Endothelial cell of umbilical vein (primary cell): ENCODE results near the gene PARD3B. TPM values are rescaled to one million over a fixed set of nuclear protein-coding genes. Genes with fewer than 3 reads are reported as not detected.

Experiments used
- BruUV-seq: library from RNA; stranded (reverse); fragments of 400-500 nt; replicated peaks from 2 replicates; lab custom pipeline; 2021; lab: Mats Ljungman, UMichigan
- CTCF ChIA-PET: fragments of 300-600, 350-600 bp; sonication (Branson Sonifier 250); formaldehyde crosslinking; loops from one replicate; lab custom pipeline; 2021; ENCODE audit warnings: antibody characterized with exemption, inconsistent platforms; lab: Charles Lee
- POLR2A ChIA-PET: fragments of 300-600, 350-600 bp; sonication (Branson Sonifier 250); formaldehyde crosslinking; loops from one replicate; lab custom pipeline; 2021; ENCODE audit warnings: antibody characterized with exemption, inconsistent platforms; lab: Charles Lee
- DNase-seq: peaks from one replicate; pipeline ENCODE4 v3.0.0-alpha.2; 2011; ENCODE audit warnings: low read depth, low spot score
- FAIRE-seq: peaks from 2 replicates; lab custom pipeline; 2011; peaks lifted over from hg19 to GRCh38; lab: Jason Lieb, UNC
- H2AFZ ChIP-seq: 2 replicates; pipeline ENCODE4 v1.6.0; 2012; ENCODE audit warnings: low read depth, low read length, control low read depth, inconsistent platforms
- H3K27ac ChIP-seq: 2 replicates; pipeline ENCODE4 v1.5.1; 2011; ENCODE audit warnings: low read depth, mild to moderate bottlenecking, control low read depth, low read length, moderate library complexity; ENCODE audit not compliant: insufficient read depth
- H3K27me3 ChIP-seq, 2 experiments: 2 replicates each; pipeline versions ENCODE4 v1.6.0 to v1.6.1; 2011; ENCODE audit warnings: low read length in 2 of 2, mixed read lengths in 1 of 2; ENCODE audit not compliant: control insufficient read depth in 2 of 2, insufficient read depth in 2 of 2
- H3K36me3 ChIP-seq, 2 experiments: 2 replicates in 1 of 2; 3 replicates in 1 of 2; pipeline ENCODE4 v1.5.1; 2011; ENCODE audit warnings: low read length in 2 of 2, mild to moderate bottlenecking in 1 of 2, moderate library complexity in 1 of 2; ENCODE audit not compliant: control insufficient read depth in 2 of 2, insufficient read depth in 2 of 2; ENCODE audit errors: extremely low read depth in 1 of 2
- H3K4me1 ChIP-seq: 3 replicates; pipeline ENCODE4 v1.5.1; 2011; ENCODE audit warnings: mild to moderate bottlenecking, low read length; ENCODE audit not compliant: control insufficient read depth, insufficient read depth; ENCODE audit errors: extremely low read depth
- H3K4me2 ChIP-seq: 2 replicates; pipeline ENCODE4 v1.6.1; 2011; ENCODE audit warnings: low read length, control low read depth, mixed read lengths; ENCODE audit not compliant: insufficient read depth
- H3K4me3 ChIP-seq, 3 experiments: fragments of 200-600 bp in 1 of 3; sonication (generic), shearing (Covaris generic) in 1 of 3; replicated peaks in 1 of 3; 2 replicates each; pipeline ENCODE4 v1.5.1; 2011 to 2016; ENCODE audit warnings: control low read depth in 3 of 3, low read length in 3 of 3, mild to moderate bottlenecking in 2 of 3, inconsistent platforms in 1 of 3, low read depth in 1 of 3, moderate library complexity in 1 of 3; ENCODE audit not compliant: insufficient read depth in 1 of 3
- H3K79me2 ChIP-seq: 2 replicates; pipeline ENCODE4 v1.6.0; 2012; ENCODE audit warnings: low read length, inconsistent platforms; ENCODE audit not compliant: control insufficient read depth, insufficient read depth
- H3K9ac ChIP-seq: replicated peaks from 2 replicates; pipeline ENCODE3; 2011; ENCODE audit warnings: low read length, control low read depth; ENCODE audit not compliant: insufficient read depth; ENCODE audit errors: extremely low read depth
- H3K9me1 ChIP-seq: replicated peaks from 3 replicates; pipeline ENCODE4 v1.6.0; 2011; ENCODE audit warnings: mild to moderate bottlenecking, low read length; ENCODE audit not compliant: control insufficient read depth, insufficient read depth; ENCODE audit errors: extremely low read depth
- H3K9me3 ChIP-seq: replicated peaks from 2 replicates; pipeline ENCODE4 v1.5.1; 2012; ENCODE audit warnings: low read length, inconsistent platforms; ENCODE audit not compliant: control insufficient read depth, insufficient read depth
- H4K20me1 ChIP-seq: replicated peaks from 2 replicates; pipeline ENCODE3; 2011; ENCODE audit warnings: mild to moderate bottlenecking, low read length; ENCODE audit not compliant: control insufficient read depth, insufficient read depth; ENCODE audit errors: extremely low read depth
- EZH2 ChIP-seq: IDR thresholded peaks from 2 replicates; pipeline ENCODE4 v1.6.1; 2012; ENCODE audit warnings: borderline replicate concordance, low read depth, mild to moderate bottlenecking, moderate library complexity, low read length, inconsistent platforms; ENCODE audit not compliant: severe bottlenecking
- FOS ChIP-seq: IDR thresholded peaks from 2 replicates; pipeline ENCODE4 v1.6.1; 2011; ENCODE audit warnings: mild to moderate bottlenecking, low read length, moderate library complexity, borderline replicate concordance; ENCODE audit not compliant: insufficient read depth
- GATA2 ChIP-seq: IDR thresholded peaks from 2 replicates; pipeline ENCODE4 v1.7.0; 2011; ENCODE audit warnings: low read depth, mild to moderate bottlenecking, moderate library complexity, mixed read lengths, low read length; ENCODE audit not compliant: insufficient read length, insufficient read depth
- JUN ChIP-seq: IDR thresholded peaks from 2 replicates; pipeline ENCODE4 v1.6.1; 2011; ENCODE audit warnings: borderline replicate concordance, low read depth; ENCODE audit not compliant: insufficient read length, insufficient read depth
- MAX ChIP-seq: IDR thresholded peaks from 2 replicates; pipeline ENCODE4 v1.6.1; 2011; ENCODE audit not compliant: insufficient read depth, insufficient read length
- MYC ChIP-seq: IDR thresholded peaks from one replicate; pipeline ENCODE4 v1.6.1; 2011; ENCODE audit warnings: mild to moderate bottlenecking, low read depth, low read length
- POLR2A ChIP-seq: IDR thresholded peaks from 2 replicates; pipeline ENCODE4 v1.6.1; 2012; ENCODE audit warnings: low read depth, mild to moderate bottlenecking, control low read depth, low read length
- POLR2AphosphoS5 ChIP-seq: IDR thresholded peaks from 2 replicates; pipeline ENCODE4 v1.6.1; 2012; ENCODE audit warnings: low read depth, mild to moderate bottlenecking, control low read depth, low read length, moderate library complexity; ENCODE audit not compliant: insufficient read depth
- dilution Hi-C: fragments of 300-500 bp; cut with MboI; formaldehyde crosslinking; loops from one replicate; pipeline ENCODE4 v1.15.0; 2019; ENCODE audit warnings: low sequenced_read_pairs; ENCODE audit not compliant: extremely low pct_ligation_motif_present
- intact Hi-C: fragments of 100-400 bp; cut with micrococcal nuclease; formaldehyde crosslinking; loops from one replicate; pipeline ENCODE4 v1.10.0; 2022
- polyA plus RNA-seq, 4 experiments: library from polyadenylated mRNA; depleted of rRNA in 3 of 4; stranded (reverse) in 3 of 4; unstranded in 1 of 4; fragments of >200 nt; gene quantifications; 2 replicates each; pipeline versions ENCODE4 v1.2.1 to v1.2.3, GENCODE V29; 2011 to 2012; ENCODE audit warnings: missing spikeins in 1 of 4
- total RNA-seq: library from RNA; stranded (reverse); gene quantifications from 2 replicates; pipeline ENCODE4 v1.2.3, GENCODE V29; 2021

The PARD3B gene
- total and polyA plus RNA-seq, 2 donors (not counting 3 experiments of a cell fraction or from before 2014, with no cell fraction given): 2.2 to 30.9 TPM

- FAIRE-seq: no peak
- H3K4me3 ChIP-seq: no peak overlapping the region
- H3K4me1 ChIP-seq: no peaks in the 10 kb centered on the region
- ChIA-PET POLR2A (no interaction called here), CTCF (interaction anchor here (0.8 to 1.5 kb wide), 2 partner anchors 399 to 406 kb away, joined by 3 read pairs; partner anchors contain the start of gene NRP2)
- no peaks in the 10 kb centered on the region for H3K36me3 ChIP-seq
- no peak for TF ChIP-seq EZH2
- no peak for TF ChIP-seq MAX
- TF ChIP-seq FOS: no peak
- no peak for TF ChIP-seq JUN
- no peak for TF ChIP-seq GATA2
- no peak overlapping the region for H3K27ac ChIP-seq
- H2AFZ ChIP-seq: no peak overlapping the region
- no peaks in the 10 kb centered on the region for H3K9me1 ChIP-seq
- no TSS peak for BruUV-seq
- H3K4me2 ChIP-seq: no peak overlapping the region
- H3K27me3 ChIP-seq: no peaks in the 10 kb centered on the region
- DNase-seq: no peak
- no peak overlapping the region for H3K9ac ChIP-seq
- no peaks in the 10 kb centered on the region for H4K20me1 ChIP-seq
- dilution Hi-C loops: no loop called here
- no peaks in the 10 kb centered on the region for H3K79me2 ChIP-seq
- intact Hi-C loops: no loop called here
- no peaks in the 10 kb centered on the region for H3K9me3 ChIP-seq
These were observed 731.0 kb downstream of the PARD3B start for GRCh38 chr2:205276116-205276777.

DNA sequence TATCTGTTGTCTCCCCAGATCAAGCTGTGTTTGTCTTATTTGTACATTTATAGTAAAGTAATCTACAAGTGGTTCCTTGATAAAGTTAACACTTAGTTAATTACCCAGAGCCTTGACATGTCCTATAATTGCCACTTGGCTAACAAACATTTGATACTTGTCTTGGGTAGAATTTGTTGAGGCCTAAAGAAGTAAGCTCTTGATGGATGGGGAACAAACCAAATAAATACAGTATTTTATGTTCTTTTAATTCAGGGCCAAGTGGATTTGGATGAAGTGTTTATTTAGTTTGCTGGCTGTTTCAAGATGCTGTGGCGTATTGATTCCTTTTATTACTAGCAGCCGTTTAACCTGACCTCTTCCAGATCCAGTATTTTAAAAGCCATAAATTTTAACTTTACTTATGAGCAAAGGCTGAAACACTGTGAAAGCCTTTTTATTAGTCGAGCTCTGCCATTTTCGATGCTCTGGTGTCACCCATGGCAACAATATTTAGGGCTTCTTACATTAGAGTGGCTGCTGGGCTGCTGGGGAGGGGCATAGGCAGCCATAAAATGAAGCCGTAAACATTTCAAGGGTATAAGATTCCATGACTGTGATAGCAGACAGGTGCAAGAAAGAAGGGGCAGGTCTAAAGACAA, 735.4 kb downstream of the PARD3B start:
- dilution Hi-C loops: no loop called here
- CTCF ChIA-PET: no interaction called here
- DNase-seq: no peak
- Histone ChIP-seq H3K9me1 (no peaks in the 10 kb centered on the region), H2AFZ (no peak overlapping the region), H3K4me3 (no peak overlapping the region), H3K27ac (no peak overlapping the region), H3K36me3 (no peaks in the 10 kb centered on the region), H3K4me2 (no peak overlapping the region), H3K9ac (no peak overlapping the region), H3K79me2 (no peaks in the 10 kb centered on the region), H4K20me1 (no peaks in the 10 kb centered on the region), H3K27me3 (no peaks in the 10 kb centered on the region), H3K4me1 (no peaks in the 10 kb centered on the region), H3K9me3 (no peaks in the 10 kb centered on the region)
- intact Hi-C loops: no loop called here
- POLR2A ChIA-PET: no interaction called here
- no peak for FAIRE-seq
- no TSS peak for BruUV-seq
- TF ChIP-seq MYC: no peak
- no peak for TF ChIP-seq POLR2AphosphoS5
- TF ChIP-seq FOS: no peak
- no peak for TF ChIP-seq POLR2A
- no peak for TF ChIP-seq JUN
- no peak for TF ChIP-seq MAX
- no peak for TF ChIP-seq GATA2
- no peak for TF ChIP-seq EZH2
